H7 (cell line): Measurements from ENCODE around the gene FEM1A. TPM values are rescaled to one million over a fixed set of nuclear protein-coding genes. Genes with fewer than 3 reads are reported as not detected.
"Not testable (repeated sequence)": the region's sequence is repeated elsewhere in the genome, so short reads cannot be mapped to it uniquely, and the experiment has no call there.

Experiments used
- DNase-seq: peaks from one replicate; pipeline ENCODE4 v3.0.0; 2012
- H3K27me3 ChIP-seq: 2 replicates; pipeline ENCODE4 v1.6.0; 2011; ENCODE audit warnings: mild to moderate bottlenecking, low read length; ENCODE audit not compliant: control insufficient read depth, insufficient read depth
- H3K36me3 ChIP-seq: replicated peaks from 2 replicates; pipeline ENCODE4 v1.5.1; 2011; ENCODE audit warnings: low read length; ENCODE audit not compliant: control insufficient read depth, insufficient read depth
- H3K4me3 ChIP-seq: 2 replicates; pipeline ENCODE4 v1.5.1; 2011; ENCODE audit warnings: low read depth, mild to moderate bottlenecking, control low read depth, low read length, moderate library complexity; ENCODE audit not compliant: insufficient read depth
- total RNA-seq: library from RNA; depleted of rRNA; stranded (reverse); fragments of >200 nt; shearing (Covaris generic); gene quantifications from 2 replicates; pipeline ENCODE4 v1.2.3, GENCODE V29; 2014

FEM1A gene
- total RNA-seq, 1 experiment from 2014 or later: 16.1 TPM

GRCh38 chr19:4760285-4760650, 31.3 kb upstream of the FEM1A start:
- DNase-seq: no peak

GRCh38 chr19:4763021-4763420, 28.5 kb upstream of the FEM1A start:
- no peak for DNase-seq
- H3K4me3 ChIP-seq: no peak overlapping the region
- H3K36me3 ChIP-seq: no peaks in the 10 kb centered on the region
- H3K27me3 ChIP-seq: peaks cover 2% of the 10 kb centered on the region; the same call in 1 of the 2 replicates

More at GRCh38 chr19:4760285-4760650, 31.3 kb upstream of the FEM1A start:
- Histone ChIP-seq H3K36me3 (no peaks in the 10 kb centered on the region), H3K27me3 (peaks cover 2% of the 10 kb centered on the region; the same call in 1 of the 2 replicates), H3K4me3 (peak overlapping the region; percentile 24)

GRCh38 chr19:4764393-4764660, 27.2 kb upstream of the FEM1A start:
- peaks cover under 1% of the 10 kb centered on the region; the same call in 1 of the 2 replicates for H3K27me3 ChIP-seq
- H3K36me3 ChIP-seq: no peaks in the 10 kb centered on the region
- no peak overlapping the region for H3K4me3 ChIP-seq
- DNase-seq: no peak

GRCh38 chr19:4768934-4769777, 22.4 kb upstream of the FEM1A start:
- peak; percentile 94 for DNase-seq
- H3K4me3 ChIP-seq: peak overlapping the region; percentile 10; the same call in 1 of the 2 replicates

GRCh38 chr19:4772566-4772965, 19.0 kb upstream of the FEM1A start:
- Histone ChIP-seq H3K36me3 (no peaks in the 10 kb centered on the region), H3K27me3 (peaks cover 2% of the 10 kb centered on the region; the same call in 1 of the 2 replicates), H3K4me3 (no peak overlapping the region)
- DNase-seq: no peak

More at GRCh38 chr19:4768934-4769777, 22.4 kb upstream of the FEM1A start:
- peaks cover 2% of the 10 kb centered on the region; the same call in 1 of the 2 replicates for H3K27me3 ChIP-seq
- no peaks in the 10 kb centered on the region for H3K36me3 ChIP-seq

GRCh38 chr19:4773047-4773640, 18.4 kb upstream of the FEM1A start:
- peaks cover 2% of the 10 kb centered on the region; the same call in 1 of the 2 replicates for H3K27me3 ChIP-seq
- H3K36me3 ChIP-seq: no peaks in the 10 kb centered on the region
- H3K4me3 ChIP-seq: no peak overlapping the region
- DNase-seq: no peak

GRCh38 chr19:4774136-4774535, 17.4 kb upstream of the FEM1A start:
- H3K27me3 ChIP-seq: peaks cover 2% of the 10 kb centered on the region; the same call in 1 of the 2 replicates
- no peaks in the 10 kb centered on the region for H3K36me3 ChIP-seq
- no peak overlapping the region for H3K4me3 ChIP-seq
- no peak for DNase-seq

GRCh38 chr19:4775627-4776152, 15.8 kb upstream of the FEM1A start:
- peaks cover 2% of the 10 kb centered on the region; the same call in 1 of the 2 replicates for H3K27me3 ChIP-seq
- H3K4me3 ChIP-seq: no peak overlapping the region
- no peaks in the 10 kb centered on the region for H3K36me3 ChIP-seq
- DNase-seq: no peak

- H3K36me3 ChIP-seq: no peaks in the 10 kb centered on the region
- no peak overlapping the region for H3K4me3 ChIP-seq
- peaks cover 2% of the 10 kb centered on the region; the same call in 1 of the 2 replicates for H3K27me3 ChIP-seq
- peak; percentile 67 for DNase-seq
These were observed 14.9 kb upstream of the FEM1A start for GRCh38 chr19:4776436-4777211.

GRCh38 chr19:4778124-4778523, 13.4 kb upstream of the FEM1A start:
- not testable (repeated sequence) for H3K4me3 ChIP-seq, DNase-seq, H3K27me3 ChIP-seq, H3K36me3 ChIP-seq

- H3K4me3 ChIP-seq: no peak overlapping the region
- DNase-seq: no peak
- no peaks in the 10 kb centered on the region for H3K27me3 ChIP-seq
- no peaks in the 10 kb centered on the region for H3K36me3 ChIP-seq
These were observed 10.7 kb upstream of the FEM1A start for GRCh38 chr19:4780860-4781259.

GRCh38 chr19:4781801-4782200, 9.7 kb upstream of the FEM1A start:
- no peaks in the 10 kb centered on the region for H3K27me3 ChIP-seq
- DNase-seq: no peak

GRCh38 chr19:4786412-4787016, 5.0 kb upstream of the FEM1A start:
- H3K36me3 ChIP-seq, DNase-seq, H3K27me3 ChIP-seq, H3K4me3 ChIP-seq: not testable (repeated sequence)

More at GRCh38 chr19:4781801-4782200, 9.7 kb upstream of the FEM1A start:
- no peak overlapping the region for H3K4me3 ChIP-seq
- H3K36me3 ChIP-seq: no peaks in the 10 kb centered on the region
